WTC11 (cell line): ENCODE measurements around the gene RHOT2. TPM values are rescaled to one million over a fixed set of nuclear protein-coding genes. Genes with fewer than 3 reads are reported as not detected.

Experiments used
- E2F5 ChIP-seq: sonication (generic); formaldehyde crosslinking; IDR thresholded peaks from 2 replicates; pipeline ENCODE4 v1.8.1; 2022; ENCODE audit warnings: mild to moderate bottlenecking, moderate library complexity, missing genetic modification reagents
- ETV6 ChIP-seq: sonication (generic); formaldehyde crosslinking; IDR thresholded peaks from 2 replicates; pipeline ENCODE4 v1.8.1; 2022; ENCODE audit warnings: mild to moderate bottlenecking, missing genetic modification reagents
- FOXJ3 ChIP-seq: sonication (generic); formaldehyde crosslinking; IDR thresholded peaks from 2 replicates; pipeline ENCODE4 v1.9.0; 2021; ENCODE audit warnings: missing genetic modification reagents, mild to moderate bottlenecking, borderline replicate concordance
- MXD4 ChIP-seq: fragments of 250-450 bp; sonication (Bioruptor Pico); IDR thresholded peaks from 2 replicates; pipeline ENCODE4 v1.8.0; 2021; ENCODE audit warnings: mild to moderate bottlenecking, moderate library complexity, borderline replicate concordance
- MYBL2 ChIP-seq: sonication (generic); formaldehyde crosslinking; IDR thresholded peaks from 2 replicates; pipeline ENCODE4 v1.8.1; 2023; ENCODE audit warnings: mild to moderate bottlenecking, moderate library complexity, missing genetic modification reagents
- NFE2L1 ChIP-seq: sonication (generic); formaldehyde crosslinking; IDR thresholded peaks from 2 replicates; pipeline ENCODE4 v1.8.1; 2023; ENCODE audit warnings: missing genetic modification reagents
- PRRX2 ChIP-seq: fragments of 250-450 bp; sonication (Bioruptor Pico); IDR thresholded peaks from 2 replicates; pipeline ENCODE4 v1.8.0; 2021; ENCODE audit warnings: mild to moderate bottlenecking
- SP1 ChIP-seq: sonication (generic); formaldehyde crosslinking; conservative IDR thresholded peaks from 2 replicates; pipeline ENCODE4 v1.8.1; 2022; ENCODE audit warnings: missing genetic modification reagents
- TP53 ChIP-seq: sonication (generic); formaldehyde crosslinking; IDR thresholded peaks from 2 replicates; pipeline ENCODE4 v1.8.1; 2023; ENCODE audit warnings: mild to moderate bottlenecking, missing genetic modification reagents
- USF1 ChIP-seq: sonication (generic); formaldehyde crosslinking; IDR thresholded peaks from 2 replicates; pipeline ENCODE4 v1.8.0; 2022; ENCODE audit warnings: mild to moderate bottlenecking, missing genetic modification reagents
- USF2 ChIP-seq: sonication (generic); formaldehyde crosslinking; IDR thresholded peaks from 2 replicates; pipeline ENCODE4 v1.8.1; 2023; ENCODE audit warnings: mild to moderate bottlenecking, missing genetic modification reagents, moderate library complexity
- ZMAT4 ChIP-seq: fragments of 250-450 bp; sonication (Bioruptor Pico); IDR thresholded peaks from 2 replicates; pipeline ENCODE4 v1.9.0; 2021; ENCODE audit warnings: mild to moderate bottlenecking
- ZNF138 ChIP-seq: sonication (generic); formaldehyde crosslinking; conservative IDR thresholded peaks from 2 replicates; pipeline ENCODE4 v1.8.1; 2022; ENCODE audit warnings: mild to moderate bottlenecking, moderate library complexity, missing genetic modification reagents
- ZNF232 ChIP-seq: sonication (generic); formaldehyde crosslinking; IDR thresholded peaks from 2 replicates; pipeline ENCODE4 v1.8.0; 2022; ENCODE audit warnings: mild to moderate bottlenecking, missing genetic modification reagents
- ZNF263 ChIP-seq: sonication (generic); formaldehyde crosslinking; IDR thresholded peaks from 2 replicates; pipeline ENCODE4 v1.8.1; 2022; ENCODE audit warnings: low read depth, mild to moderate bottlenecking, moderate library complexity, missing genetic modification reagents
- ZNF396 ChIP-seq: fragments of 250-450 bp; sonication (Bioruptor Pico); IDR thresholded peaks from 2 replicates; pipeline ENCODE4 v1.8.0; 2021; ENCODE audit warnings: mild to moderate bottlenecking, moderate library complexity, borderline replicate concordance
- total RNA-seq: library from RNA; stranded (reverse); gene quantifications from 3 replicates; pipeline ENCODE4 v1.2.3, GENCODE V29; 2021
- TF ChIP-seq, protein P1 (sequence below): sonication (generic); formaldehyde crosslinking; IDR thresholded peaks from 2 replicates; pipeline ENCODE4 v1.8.1; 2023; ENCODE audit warnings: mild to moderate bottlenecking, missing genetic modification reagents
- TF ChIP-seq, protein P2 (sequence below): sonication (generic); formaldehyde crosslinking; IDR thresholded peaks from 2 replicates; pipeline ENCODE4 v1.8.1; 2022; ENCODE audit warnings: low read depth, missing genetic modification reagents, borderline replicate concordance
- TF ChIP-seq, protein P3 (sequence below): fragments of 250-450 bp; sonication (Bioruptor Pico); IDR thresholded peaks from 2 replicates; pipeline ENCODE4 v2.1.2; 2022; ENCODE audit warnings: mild to moderate bottlenecking, moderate library complexity
- TF ChIP-seq, protein P4 (sequence below): sonication (generic); formaldehyde crosslinking; IDR thresholded peaks from 2 replicates; pipeline ENCODE4 v1.8.1; 2023; ENCODE audit warnings: mild to moderate bottlenecking, missing genetic modification reagents, borderline replicate concordance
- TF ChIP-seq, protein P5 (sequence below): fragments of 250-450 bp; sonication (Bioruptor Pico); IDR thresholded peaks from 2 replicates; pipeline ENCODE4 v1.9.0; 2021; ENCODE audit warnings: mild to moderate bottlenecking, borderline replicate concordance

The RHOT2 gene
- total RNA-seq, 1 experiment from 2014 or later = 285 TPM

DNA sequence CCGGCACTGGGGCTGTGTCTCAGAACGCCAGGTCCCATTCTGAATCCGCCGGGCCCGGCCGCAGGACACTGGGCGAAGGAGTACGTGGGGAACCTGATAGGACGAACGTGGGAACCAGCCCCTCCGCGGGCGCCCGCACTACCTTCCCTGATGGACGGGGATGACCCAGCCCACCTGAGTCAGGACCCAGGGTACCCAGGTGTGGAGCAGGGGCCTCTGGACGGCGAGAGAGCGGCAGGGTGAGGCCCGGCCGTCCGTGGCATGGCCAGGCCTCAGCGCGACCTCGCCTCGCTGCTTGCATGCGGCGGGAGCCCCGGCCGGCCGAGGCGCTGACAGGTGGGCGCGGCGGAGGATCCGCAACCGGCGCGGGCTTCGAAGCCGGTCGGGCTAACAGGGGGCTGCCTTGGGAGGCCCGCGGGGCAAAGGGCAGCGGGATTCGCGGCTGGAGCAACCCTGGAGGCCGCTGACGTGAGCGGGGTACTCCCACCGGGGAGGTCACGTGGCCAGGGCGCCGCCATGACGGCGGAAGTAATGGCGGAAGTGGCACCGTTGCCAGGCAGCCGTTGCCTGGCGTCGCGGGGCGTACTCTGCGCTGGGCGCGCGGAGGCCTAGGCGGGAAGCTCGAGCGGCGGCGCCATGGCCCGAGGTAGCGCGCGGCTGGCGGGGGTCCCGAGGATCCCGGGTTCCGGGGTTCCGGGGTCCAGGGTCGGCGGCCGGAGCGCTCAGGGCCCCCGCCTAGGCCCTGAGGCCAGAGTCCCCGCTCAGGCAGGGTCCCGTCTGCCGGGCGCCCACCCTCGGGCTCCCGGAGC is 18.9 kb upstream of the RHOT2 start, which contains the start of gene WDR90 (continued):
- TF ChIP-seq, protein P1, sequence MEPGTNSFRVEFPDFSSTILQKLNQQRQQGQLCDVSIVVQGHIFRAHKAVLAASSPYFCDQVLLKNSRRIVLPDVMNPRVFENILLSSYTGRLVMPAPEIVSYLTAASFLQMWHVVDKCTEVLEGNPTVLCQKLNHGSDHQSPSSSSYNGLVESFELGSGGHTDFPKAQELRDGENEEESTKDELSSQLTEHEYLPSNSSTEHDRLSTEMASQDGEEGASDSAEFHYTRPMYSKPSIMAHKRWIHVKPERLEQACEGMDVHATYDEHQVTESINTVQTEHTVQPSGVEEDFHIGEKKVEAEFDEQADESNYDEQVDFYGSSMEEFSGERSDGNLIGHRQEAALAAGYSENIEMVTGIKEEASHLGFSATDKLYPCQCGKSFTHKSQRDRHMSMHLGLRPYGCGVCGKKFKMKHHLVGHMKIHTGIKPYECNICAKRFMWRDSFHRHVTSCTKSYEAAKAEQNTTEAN (CRISPR knock-in tag) = peak; percentile 54; the same call in 1 of the 2 replicates
- TF ChIP-seq ZNF396 (no peak), USF2 (CRISPR knock-in tag) (peak; percentile 99), MXD4 (no peak), ZMAT4 (CRISPR knock-in tag) (0 out of 2 replicates have a peak, but pooled peaks have one; percentile 43), ZNF232 (no peak), MYBL2 (CRISPR knock-in tag) (peak; percentile 43; the same call in 1 of the 2 replicates), SP1 (peak; percentile 72), PRRX2 (no peak), FOXJ3 (CRISPR knock-in tag) (no peak), ETV6 (CRISPR knock-in tag) (peak; percentile 65), ZNF138 (CRISPR knock-in tag) (peak; percentile 25; the same call in 1 of the 2 replicates), USF1 (CRISPR knock-in tag) (peak; percentile 98), E2F5 (peak; percentile 91; the same call in 1 of the 2 replicates), NFE2L1 (peak; percentile 72), TP53 (CRISPR knock-in tag) (peak; percentile 85), ZNF263 (CRISPR knock-in tag) (no peak)
- TF ChIP-seq, protein P2, sequence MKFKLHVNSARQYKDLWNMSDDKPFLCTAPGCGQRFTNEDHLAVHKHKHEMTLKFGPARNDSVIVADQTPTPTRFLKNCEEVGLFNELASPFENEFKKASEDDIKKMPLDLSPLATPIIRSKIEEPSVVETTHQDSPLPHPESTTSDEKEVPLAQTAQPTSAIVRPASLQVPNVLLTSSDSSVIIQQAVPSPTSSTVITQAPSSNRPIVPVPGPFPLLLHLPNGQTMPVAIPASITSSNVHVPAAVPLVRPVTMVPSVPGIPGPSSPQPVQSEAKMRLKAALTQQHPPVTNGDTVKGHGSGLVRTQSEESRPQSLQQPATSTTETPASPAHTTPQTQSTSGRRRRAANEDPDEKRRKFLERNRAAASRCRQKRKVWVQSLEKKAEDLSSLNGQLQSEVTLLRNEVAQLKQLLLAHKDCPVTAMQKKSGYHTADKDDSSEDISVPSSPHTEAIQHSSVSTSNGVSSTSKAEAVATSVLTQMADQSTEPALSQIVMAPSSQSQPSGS (CRISPR knock-in tag) = peak; percentile 57; the same call in 1 of the 2 replicates
- TF ChIP-seq, protein P3, sequence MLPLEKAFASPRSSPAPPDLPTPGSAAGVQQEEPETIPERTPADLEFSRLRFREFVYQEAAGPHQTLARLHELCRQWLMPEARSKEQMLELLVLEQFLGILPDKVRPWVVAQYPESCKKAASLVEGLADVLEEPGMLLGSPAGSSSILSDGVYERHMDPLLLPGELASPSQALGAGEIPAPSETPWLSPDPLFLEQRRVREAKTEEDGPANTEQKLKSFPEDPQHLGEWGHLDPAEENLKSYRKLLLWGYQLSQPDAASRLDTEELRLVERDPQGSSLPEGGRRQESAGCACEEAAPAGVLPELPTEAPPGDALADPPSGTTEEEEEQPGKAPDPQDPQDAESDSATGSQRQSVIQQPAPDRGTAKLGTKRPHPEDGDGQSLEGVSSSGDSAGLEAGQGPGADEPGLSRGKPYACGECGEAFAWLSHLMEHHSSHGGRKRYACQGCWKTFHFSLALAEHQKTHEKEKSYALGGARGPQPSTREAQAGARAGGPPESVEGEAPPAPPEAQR = no peak
- TF ChIP-seq, protein P4, sequence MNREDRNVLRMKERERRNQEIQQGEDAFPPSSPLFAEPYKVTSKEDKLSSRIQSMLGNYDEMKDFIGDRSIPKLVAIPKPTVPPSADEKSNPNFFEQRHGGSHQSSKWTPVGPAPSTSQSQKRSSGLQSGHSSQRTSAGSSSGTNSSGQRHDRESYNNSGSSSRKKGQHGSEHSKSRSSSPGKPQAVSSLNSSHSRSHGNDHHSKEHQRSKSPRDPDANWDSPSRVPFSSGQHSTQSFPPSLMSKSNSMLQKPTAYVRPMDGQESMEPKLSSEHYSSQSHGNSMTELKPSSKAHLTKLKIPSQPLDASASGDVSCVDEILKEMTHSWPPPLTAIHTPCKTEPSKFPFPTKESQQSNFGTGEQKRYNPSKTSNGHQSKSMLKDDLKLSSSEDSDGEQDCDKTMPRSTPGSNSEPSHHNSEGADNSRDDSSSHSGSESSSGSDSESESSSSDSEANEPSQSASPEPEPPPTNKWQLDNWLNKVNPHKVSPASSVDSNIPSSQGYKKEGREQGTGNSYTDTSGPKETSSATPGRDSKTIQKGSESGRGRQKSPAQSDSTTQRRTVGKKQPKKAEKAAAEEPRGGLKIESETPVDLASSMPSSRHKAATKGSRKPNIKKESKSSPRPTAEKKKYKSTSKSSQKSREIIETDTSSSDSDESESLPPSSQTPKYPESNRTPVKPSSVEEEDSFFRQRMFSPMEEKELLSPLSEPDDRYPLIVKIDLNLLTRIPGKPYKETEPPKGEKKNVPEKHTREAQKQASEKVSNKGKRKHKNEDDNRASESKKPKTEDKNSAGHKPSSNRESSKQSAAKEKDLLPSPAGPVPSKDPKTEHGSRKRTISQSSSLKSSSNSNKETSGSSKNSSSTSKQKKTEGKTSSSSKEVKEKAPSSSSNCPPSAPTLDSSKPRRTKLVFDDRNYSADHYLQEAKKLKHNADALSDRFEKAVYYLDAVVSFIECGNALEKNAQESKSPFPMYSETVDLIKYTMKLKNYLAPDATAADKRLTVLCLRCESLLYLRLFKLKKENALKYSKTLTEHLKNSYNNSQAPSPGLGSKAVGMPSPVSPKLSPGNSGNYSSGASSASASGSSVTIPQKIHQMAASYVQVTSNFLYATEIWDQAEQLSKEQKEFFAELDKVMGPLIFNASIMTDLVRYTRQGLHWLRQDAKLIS (CRISPR knock-in tag) = peak; percentile 76; the same call in 1 of the 2 replicates
- TF ChIP-seq, protein P5, sequence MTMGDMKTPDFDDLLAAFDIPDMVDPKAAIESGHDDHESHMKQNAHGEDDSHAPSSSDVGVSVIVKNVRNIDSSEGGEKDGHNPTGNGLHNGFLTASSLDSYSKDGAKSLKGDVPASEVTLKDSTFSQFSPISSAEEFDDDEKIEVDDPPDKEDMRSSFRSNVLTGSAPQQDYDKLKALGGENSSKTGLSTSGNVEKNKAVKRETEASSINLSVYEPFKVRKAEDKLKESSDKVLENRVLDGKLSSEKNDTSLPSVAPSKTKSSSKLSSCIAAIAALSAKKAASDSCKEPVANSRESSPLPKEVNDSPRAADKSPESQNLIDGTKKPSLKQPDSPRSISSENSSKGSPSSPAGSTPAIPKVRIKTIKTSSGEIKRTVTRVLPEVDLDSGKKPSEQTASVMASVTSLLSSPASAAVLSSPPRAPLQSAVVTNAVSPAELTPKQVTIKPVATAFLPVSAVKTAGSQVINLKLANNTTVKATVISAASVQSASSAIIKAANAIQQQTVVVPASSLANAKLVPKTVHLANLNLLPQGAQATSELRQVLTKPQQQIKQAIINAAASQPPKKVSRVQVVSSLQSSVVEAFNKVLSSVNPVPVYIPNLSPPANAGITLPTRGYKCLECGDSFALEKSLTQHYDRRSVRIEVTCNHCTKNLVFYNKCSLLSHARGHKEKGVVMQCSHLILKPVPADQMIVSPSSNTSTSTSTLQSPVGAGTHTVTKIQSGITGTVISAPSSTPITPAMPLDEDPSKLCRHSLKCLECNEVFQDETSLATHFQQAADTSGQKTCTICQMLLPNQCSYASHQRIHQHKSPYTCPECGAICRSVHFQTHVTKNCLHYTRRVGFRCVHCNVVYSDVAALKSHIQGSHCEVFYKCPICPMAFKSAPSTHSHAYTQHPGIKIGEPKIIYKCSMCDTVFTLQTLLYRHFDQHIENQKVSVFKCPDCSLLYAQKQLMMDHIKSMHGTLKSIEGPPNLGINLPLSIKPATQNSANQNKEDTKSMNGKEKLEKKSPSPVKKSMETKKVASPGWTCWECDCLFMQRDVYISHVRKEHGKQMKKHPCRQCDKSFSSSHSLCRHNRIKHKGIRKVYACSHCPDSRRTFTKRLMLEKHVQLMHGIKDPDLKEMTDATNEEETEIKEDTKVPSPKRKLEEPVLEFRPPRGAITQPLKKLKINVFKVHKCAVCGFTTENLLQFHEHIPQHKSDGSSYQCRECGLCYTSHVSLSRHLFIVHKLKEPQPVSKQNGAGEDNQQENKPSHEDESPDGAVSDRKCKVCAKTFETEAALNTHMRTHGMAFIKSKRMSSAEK (CRISPR knock-in tag) = peak; percentile 74; the same call in 1 of the 2 replicates
